ENCODE data around the gene KLHL29. TPM values are rescaled to one million over a fixed set of nuclear protein-coding genes. Genes with fewer than 3 reads are reported as not detected.

Gene KLHL29
- total and polyA plus RNA-seq, 2 donors (not counting 1 experiment from before 2014, with no cell fraction given), result 1.3 to 3.4 TPM

GRCh38 chr2:23449831-23450331, 64.9 kb downstream of the KLHL29 start:
- Mint-ChIP-seq H3K27ac (no peak overlapping the region), H3K4me1 (peaks cover 29% of the 10 kb centered on the region), H3K9me3 (ENCODE audit: insufficient read depth) (no peaks in the 10 kb centered on the region), H3K4me3 (no peak overlapping the region), H3K27me3 (peaks cover 4% of the 10 kb centered on the region)
- Histone ChIP-seq H4K20me1 (ENCODE audit: control insufficient read depth, insufficient read depth, low read length, poor library complexity, severe bottlenecking) (no peaks in the 10 kb centered on the region), H3K36me3 (replicated peaks in 1 of 2; ENCODE audit: control extremely low read depth in 1 of 2, control insufficient read depth in 1 of 2, extremely low read depth in 1 of 2, insufficient read depth in 2 of 2, low read length in 1 of 2) (no peaks in the 10 kb centered on the region), H3K4me1 (ENCODE audit: control insufficient read depth in 2 of 2, insufficient read depth in 2 of 2, low read length in 2 of 2) (peaks cover 12 to 26% of the 10 kb centered on the region in 2 donors), H3K27ac (ENCODE audit: low read length in 2 of 2) (no peak overlapping the region), H3K79me2 (ENCODE audit: control insufficient read depth, insufficient read depth, low read length) (no peaks in the 10 kb centered on the region), H3K27me3 (replicated peaks in 1 of 4; ENCODE audit: control extremely low read depth in 1 of 4, control insufficient read depth in 3 of 4, insufficient read depth in 4 of 4, low read length in 3 of 4) (peaks cover 0 to 3% (median 0%) of the 10 kb centered on the region in 4 experiments), H3K9ac (ENCODE audit: low read length) (no peak overlapping the region), H3K9me3 (ENCODE audit: control extremely low read depth in 1 of 3, control insufficient read depth in 2 of 3, insufficient read depth in 1 of 3, low read length in 2 of 3) (no peaks in the 10 kb centered on the region), H3K4me2 (replicated peaks; ENCODE audit: low read depth, low read length, poor library complexity, severe bottlenecking) (no peak overlapping the region), H3K4me3 (ENCODE audit: control extremely low read depth in 1 of 5, extremely low read depth in 1 of 5, insufficient read depth in 1 of 5, low read depth in 2 of 5, low read length in 4 of 5) (no peak overlapping the region), H2AFZ (ENCODE audit: insufficient read depth, low read depth, low read length, poor library complexity, severe bottlenecking) (no peak overlapping the region)
- CTCF ChIA-PET, result interaction anchor here (1.3 kb wide), 1 partner anchor 9 kb away, joined by 3 read pairs; no protein-coding TSS in a partner anchor
- ATAC-seq (ENCODE audit: low read depth), result no peak
- 84% methylated on average over 13 of the region's 14 CpGs for WGBS (ENCODE audit: insufficient coverage)
- intact Hi-C loops (cut with micrococcal nuclease), result no loop called here
- TF ChIP-seq CTCF (IDR thresholded peaks at IDR 0.05), result no peak
- no peak for TF ChIP-seq EZH2 (IDR thresholded peaks at IDR 0.05; ENCODE audit: borderline replicate concordance, insufficient read depth, low read depth, low read length, poor library complexity, severe bottlenecking)
- DNase-seq, result no peak
- POLR2A ChIA-PET, result no interaction called here

- ChIA-PET CTCF (no interaction called here), POLR2A (no interaction called here)
- peaks cover 12 to 26% of the 10 kb centered on the region in 2 donors for H3K4me1 ChIP-seq (ENCODE audit: control insufficient read depth in 2 of 2, insufficient read depth in 2 of 2, low read length in 2 of 2)
- H3K9ac ChIP-seq (ENCODE audit: low read length), result no peak overlapping the region
- no peaks in the 10 kb centered on the region for H3K79me2 ChIP-seq (ENCODE audit: control insufficient read depth, insufficient read depth, low read length)
- H2AFZ ChIP-seq (ENCODE audit: insufficient read depth, low read depth, low read length, poor library complexity, severe bottlenecking), result no peak overlapping the region
- no peak overlapping the region for H3K27ac ChIP-seq (ENCODE audit: low read length in 2 of 2)
- 65% methylated on average over 3 of the region's 5 CpGs for WGBS (ENCODE audit: insufficient coverage)
- H3K4me3 ChIP-seq (ENCODE audit: control extremely low read depth in 1 of 5, extremely low read depth in 1 of 5, insufficient read depth in 1 of 5, low read depth in 2 of 5, low read length in 4 of 5), result no peak overlapping the region
- Mint-ChIP-seq H3K27me3 (peaks cover 4% of the 10 kb centered on the region), H3K9me3 (ENCODE audit: insufficient read depth) (no peaks in the 10 kb centered on the region), H3K27ac (no peak overlapping the region), H3K4me3 (no peak overlapping the region), H3K4me1 (peaks cover 29% of the 10 kb centered on the region)
- ATAC-seq (ENCODE audit: low read depth) (no peak), DNase-seq (no peak)
- peaks cover 0 to 7% (median 1%) of the 10 kb centered on the region in 4 experiments for H3K27me3 ChIP-seq (replicated peaks in 1 of 4; ENCODE audit: control extremely low read depth in 1 of 4, control insufficient read depth in 3 of 4, insufficient read depth in 4 of 4, low read length in 3 of 4)
- intact Hi-C loops (cut with micrococcal nuclease), result no loop called here
- TF ChIP-seq CTCF (IDR thresholded peaks at IDR 0.05) (no peak), EZH2 (IDR thresholded peaks at IDR 0.05; ENCODE audit: borderline replicate concordance, insufficient read depth, low read depth, low read length, poor library complexity, severe bottlenecking) (no peak)
- H4K20me1 ChIP-seq (ENCODE audit: control insufficient read depth, insufficient read depth, low read length, poor library complexity, severe bottlenecking), result no peaks in the 10 kb centered on the region
- H3K9me3 ChIP-seq (ENCODE audit: control extremely low read depth in 1 of 3, control insufficient read depth in 2 of 3, insufficient read depth in 1 of 3, low read length in 2 of 3), result no peaks in the 10 kb centered on the region
- no peak overlapping the region for H3K4me2 ChIP-seq (replicated peaks; ENCODE audit: low read depth, low read length, poor library complexity, severe bottlenecking)
- no peaks in the 10 kb centered on the region for H3K36me3 ChIP-seq (replicated peaks in 1 of 2; ENCODE audit: control extremely low read depth in 1 of 2, control insufficient read depth in 1 of 2, extremely low read depth in 1 of 2, insufficient read depth in 2 of 2, low read length in 1 of 2)
Measured at GRCh38 chr2:23452372-23452771, 67.4 kb downstream of the KLHL29 start.

All from B cell (primary cell).